HG03135 (cell line): ENCODE results near the gene ADK.
A peak's percentile ranks its signal among the peaks of the same experiment; 100 is the strongest.
"Not testable (repeated sequence)": the region's sequence is repeated elsewhere in the genome, so short reads cannot be mapped to it uniquely, and the experiment has no call there.

Source experiments
- ATAC-seq: cut with Tn5 transposase; IDR thresholded peaks from one replicate; pipeline ENCODE4 v1.9.1; 2021; ENCODE audit warnings: mild to moderate bottlenecking, moderate library complexity; ENCODE audit not compliant: unreplicated experiment

Gene ADK

GRCh38 chr10:74150990-74151878, at the start of gene ADK:
Gene ADK, plus strand, starts transcription at chr10:74151221. Its CDS starts 58 bp downstream, at chr10:74151279.
- ATAC-seq: peak; percentile 81

GRCh38 chr10:74103560-74104258, 47.3 kb upstream of the ADK start:
- no peak for ATAC-seq

- no peak for ATAC-seq
Observed at GRCh38 chr10:74104480-74104879, 46.5 kb upstream of the ADK start.

GRCh38 chr10:74104996-74105395, 46.0 kb upstream of the ADK start:
- ATAC-seq: no peak

- no peak for ATAC-seq
Observed at GRCh38 chr10:74107391-74107790, 43.6 kb upstream of the ADK start.

- ATAC-seq: no peak
Observed at GRCh38 chr10:74109452-74109851, 41.6 kb upstream of the ADK start.

GRCh38 chr10:74110120-74110519, 40.9 kb upstream of the ADK start:
- no peak for ATAC-seq

- no peak for ATAC-seq
Observed at GRCh38 chr10:74111799-74112198, 39.2 kb upstream of the ADK start.

GRCh38 chr10:74113546-74113945, 37.5 kb upstream of the ADK start:
- ATAC-seq: no peak

- no peak for ATAC-seq
Observed at GRCh38 chr10:74114041-74114448, 37.0 kb upstream of the ADK start.

- no peak for ATAC-seq
Observed at GRCh38 chr10:74117738-74118137, 33.3 kb upstream of the ADK start.

GRCh38 chr10:74118804-74119203, 32.2 kb upstream of the ADK start:
- no peak for ATAC-seq

- no peak for ATAC-seq
Observed at GRCh38 chr10:74120911-74121310, 30.1 kb upstream of the ADK start.

- no peak for ATAC-seq
Observed at GRCh38 chr10:74121368-74121767, 29.7 kb upstream of the ADK start.

- no peak for ATAC-seq
Observed at GRCh38 chr10:74122060-74122459, 29.0 kb upstream of the ADK start.

- ATAC-seq: no peak
Observed at GRCh38 chr10:74123081-74123480, 27.9 kb upstream of the ADK start.

- ATAC-seq: no peak
Observed at GRCh38 chr10:74133923-74134820, 16.8 kb upstream of the ADK start.

- ATAC-seq: no peak
Observed at GRCh38 chr10:74135452-74135851, 15.6 kb upstream of the ADK start.

- ATAC-seq: no peak
Observed at GRCh38 chr10:74137992-74138391, 13.0 kb upstream of the ADK start.

GRCh38 chr10:74138596-74138995, 12.4 kb upstream of the ADK start:
- ATAC-seq: not testable (repeated sequence)

- ATAC-seq: no peak
Observed at GRCh38 chr10:74139981-74140380, 11.0 kb upstream of the ADK start.
